HG03039 (cell line): Measurements from ENCODE around the gene ADRA2B.

Source experiments
- ATAC-seq: cut with Tn5 transposase; IDR thresholded peaks from one replicate; pipeline ENCODE4 v1.9.1; 2021; ENCODE audit warnings: mild to moderate bottlenecking, moderate library complexity; ENCODE audit not compliant: unreplicated experiment

ADRA2B gene

GRCh38 chr2:96138179-96139145 is 22.1 kb upstream of the ADRA2B start, which contains the start of gene ASTL:
Gene ASTL, minus strand, starts transcription at chr2:96138502. Its CDS starts 66 bp downstream, at chr2:96138436.
- ATAC-seq, result no peak

GRCh38 chr2:96137321-96138178 is 21.2 kb upstream of the ADRA2B start:
- ATAC-seq, result no peak

GRCh38 chr2:96136129-96136720 is 19.9 kb upstream of the ADRA2B start:
- no peak for ATAC-seq

GRCh38 chr2:96135621-96136020 is 19.2 kb upstream of the ADRA2B start:
- ATAC-seq, result no peak

- no peak for ATAC-seq
Measured at GRCh38 chr2:96135171-96135570, 18.8 kb upstream of the ADRA2B start.

- no peak for ATAC-seq
Measured at GRCh38 chr2:96134421-96134820, 18.1 kb upstream of the ADRA2B start.

GRCh38 chr2:96131813-96132745 is 15.7 kb upstream of the ADRA2B start:
- ATAC-seq, result no peak

- no peak for ATAC-seq
Measured at GRCh38 chr2:96131152-96131812, 14.9 kb upstream of the ADRA2B start.

- ATAC-seq, result no peak
Measured at GRCh38 chr2:96130483-96130882, 14.1 kb upstream of the ADRA2B start.

GRCh38 chr2:96129528-96130120 is 13.3 kb upstream of the ADRA2B start:
- ATAC-seq, result no peak

- ATAC-seq, result no peak
Measured at GRCh38 chr2:96128456-96128855, 12.1 kb upstream of the ADRA2B start.

GRCh38 chr2:96124406-96125265 is 8.3 kb upstream of the ADRA2B start:
- ATAC-seq, result no peak

GRCh38 chr2:96123936-96124335 is 7.6 kb upstream of the ADRA2B start:
- no peak for ATAC-seq

- no peak for ATAC-seq
Measured at GRCh38 chr2:96123290-96123689, 6.9 kb upstream of the ADRA2B start.

- ATAC-seq, result no peak
Measured at GRCh38 chr2:96122391-96122790, 6.0 kb upstream of the ADRA2B start.

GRCh38 chr2:96121414-96121813 is 5.0 kb upstream of the ADRA2B start:
- no peak for ATAC-seq

GRCh38 chr2:96120991-96121390 is 4.6 kb upstream of the ADRA2B start:
- ATAC-seq, result no peak

- ATAC-seq, result no peak
Measured at GRCh38 chr2:96120091-96120720, 3.8 kb upstream of the ADRA2B start.
